HepG2 (cell line): ENCODE results near the gene APOC1. TPM values are rescaled to one million over a fixed set of nuclear protein-coding genes. Genes with fewer than 3 reads are reported as not detected.

Experiments used
- BHLHE40 ChIP-seq: IDR thresholded peaks from 2 replicates; pipeline ENCODE4 v1.6.1; 2011; ENCODE audit warnings: low read length, improper control_type of control experiment
- ESRRA ChIP-seq: sonication (generic); formaldehyde crosslinking; IDR thresholded peaks from 2 replicates; pipeline ENCODE4 v1.5.1; 2020; ENCODE audit warnings: mild to moderate bottlenecking, low read depth, missing genetic modification reagents
- FOSL2 ChIP-seq: sonication (generic); formaldehyde crosslinking; IDR thresholded peaks from 2 replicates; pipeline ENCODE4 v1.4.0; 2020; ENCODE audit warnings: missing genetic modification reagents
- FOXP1 ChIP-seq, 2 experiments: fragments of 450-650 bp in 1 of 2; IDR thresholded peaks; 2 replicates each; pipeline ENCODE4 v1.6.1; 2017 to 2018; ENCODE audit warnings: antibody characterized with exemption in 1 of 2
- POLR2A ChIP-seq, 2 experiments: IDR thresholded peaks; 2 replicates each; pipeline ENCODE4 v1.6.1; 2011; ENCODE audit warnings: low read depth in 2 of 2, low read length in 2 of 2, mild to moderate bottlenecking in 1 of 2, moderate library complexity in 1 of 2; ENCODE audit not compliant: insufficient read depth in 1 of 2
- RFXAP ChIP-seq: sonication (generic); formaldehyde crosslinking; IDR thresholded peaks from 2 replicates; pipeline ENCODE4 v1.4.0; 2020; ENCODE audit warnings: missing genetic modification reagents, borderline replicate concordance
- ZNF12 ChIP-seq: sonication (generic); formaldehyde crosslinking; IDR thresholded peaks from 2 replicates; pipeline ENCODE4 v1.5.0; 2020; ENCODE audit warnings: missing genetic modification reagents
- ZNF205 ChIP-seq: IDR thresholded peaks from 2 replicates; pipeline ENCODE4 v1.6.1; 2018; ENCODE audit warnings: missing biosample characterization, missing genetic modification reagents
- ZNF232 ChIP-seq: sonication (generic); formaldehyde crosslinking; IDR thresholded peaks from 2 replicates; pipeline ENCODE4 v1.4.0; 2020; ENCODE audit warnings: missing genetic modification reagents, borderline replicate concordance
- ZNF549 ChIP-seq: sonication (generic); formaldehyde crosslinking; IDR thresholded peaks from 2 replicates; pipeline ENCODE4 v1.5.0; 2020; ENCODE audit warnings: missing genetic modification reagents
- ZNF607 ChIP-seq: sonication (generic); formaldehyde crosslinking; IDR thresholded peaks from 2 replicates; pipeline ENCODE4 v1.5.1; 2020; ENCODE audit warnings: missing genetic modification reagents, mild to moderate bottlenecking, borderline replicate concordance
- ZNF720 ChIP-seq: sonication (generic); formaldehyde crosslinking; IDR thresholded peaks from 2 replicates; pipeline ENCODE4 v1.4.0; 2020; ENCODE audit warnings: missing genetic modification reagents
- polyA plus RNA-seq, 8 experiments: library from polyadenylated mRNA; depleted of rRNA in 3 of 8; stranded (reverse) in 7 of 8; unstranded in 1 of 8; fragments of >200 nt; fragmentation: Illumina TruSeq in 4 of 8; extraction: Trizol in 4 of 8; gene quantifications; 2 replicates each; pipeline versions ENCODE4 v1.2.1 to v1.2.3, GENCODE V29; 2011 to 2016; ENCODE audit warnings: low read depth in 4 of 8, missing spikeins in 1 of 8, mixed read lengths in 1 of 8; ENCODE audit not compliant: insufficient read depth in 1 of 8
- total RNA-seq, 5 experiments: library from RNA; depleted of rRNA; stranded (reverse); fragments of >200 nt; fragmentation: Illumina TruSeq; extraction: Trizol; gene quantifications; 2 replicates each; pipeline ENCODE4 v1.2.3, GENCODE V29; 2016; ENCODE audit warnings: low read depth in 1 of 5
- TF ChIP-seq, protein P1 (sequence below): sonication (generic); formaldehyde crosslinking; conservative IDR thresholded peaks from 2 replicates; pipeline ENCODE4 v1.8.0; 2022; ENCODE audit warnings: low read depth, missing genetic modification reagents
- TF ChIP-seq, protein P2 (sequence below): sonication (generic); formaldehyde crosslinking; IDR thresholded peaks from 2 replicates; pipeline ENCODE4 v1.4.0; 2020; ENCODE audit warnings: missing genetic modification reagents, low read depth, mild to moderate bottlenecking, borderline replicate concordance
- TF ChIP-seq, protein P3 (sequence below): IDR thresholded peaks from 2 replicates; pipeline ENCODE4 v1.6.1; 2018; ENCODE audit warnings: missing genetic modification reagents, mild to moderate bottlenecking, missing compliant biosample characterization
- TF ChIP-seq, protein P4 (sequence below): IDR thresholded peaks from 2 replicates; pipeline ENCODE4 v1.6.1; 2016; ENCODE audit warnings: missing compliant biosample characterization, missing genetic modification reagents, borderline replicate concordance
- TF ChIP-seq, protein P5 (sequence below): sonication (generic); formaldehyde crosslinking; IDR thresholded peaks from 2 replicates; pipeline ENCODE4 v1.9.0; 2022; ENCODE audit warnings: missing genetic modification reagents, mild to moderate bottlenecking, borderline replicate concordance
- TF ChIP-seq, protein P6 (sequence below): IDR thresholded peaks from 2 replicates; pipeline ENCODE4 v1.6.1; 2016
- TF ChIP-seq, protein P7 (sequence below): sonication (generic); formaldehyde crosslinking; conservative IDR thresholded peaks from 2 replicates; pipeline ENCODE4 v1.8.0; 2022; ENCODE audit warnings: mild to moderate bottlenecking, moderate library complexity, missing genetic modification reagents

The APOC1 gene
- total and polyA plus RNA-seq, 2 of the 13 experiments (the other 11 are each of a cell fraction or from before 2014, with no cell fraction given) = 600 to 1,235 TPM

DNA sequence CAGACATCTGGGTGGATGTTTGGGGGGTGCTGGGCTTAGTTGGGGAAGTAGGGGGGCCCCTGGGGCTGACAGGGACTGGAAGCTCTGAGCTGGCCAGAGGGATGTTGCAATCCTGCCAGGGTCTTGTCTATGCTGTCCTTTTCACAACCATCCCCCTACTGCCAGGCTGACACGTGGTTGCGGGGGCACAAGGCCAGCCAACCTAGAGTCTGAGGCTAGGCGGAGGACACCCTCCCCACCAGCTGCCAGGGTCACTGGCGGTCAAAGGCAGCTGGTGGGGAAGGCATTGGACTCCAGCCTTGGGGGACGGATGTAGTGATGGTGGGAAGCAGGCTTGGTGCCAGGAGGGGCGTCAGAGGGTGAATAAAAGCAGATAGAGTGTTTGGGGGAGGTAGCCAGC lies 1.6 kb upstream of the APOC1 start (continued):
- TF ChIP-seq, protein P1, sequence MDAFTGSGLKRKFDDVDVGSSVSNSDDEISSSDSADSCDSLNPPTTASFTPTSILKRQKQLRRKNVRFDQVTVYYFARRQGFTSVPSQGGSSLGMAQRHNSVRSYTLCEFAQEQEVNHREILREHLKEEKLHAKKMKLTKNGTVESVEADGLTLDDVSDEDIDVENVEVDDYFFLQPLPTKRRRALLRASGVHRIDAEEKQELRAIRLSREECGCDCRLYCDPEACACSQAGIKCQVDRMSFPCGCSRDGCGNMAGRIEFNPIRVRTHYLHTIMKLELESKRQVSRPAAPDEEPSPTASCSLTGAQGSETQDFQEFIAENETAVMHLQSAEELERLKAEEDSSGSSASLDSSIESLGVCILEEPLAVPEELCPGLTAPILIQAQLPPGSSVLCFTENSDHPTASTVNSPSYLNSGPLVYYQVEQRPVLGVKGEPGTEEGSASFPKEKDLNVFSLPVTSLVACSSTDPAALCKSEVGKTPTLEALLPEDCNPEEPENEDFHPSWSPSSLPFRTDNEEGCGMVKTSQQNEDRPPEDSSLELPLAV (CRISPR knock-in tag) = no peak
- TF ChIP-seq ZNF232 (CRISPR knock-in tag) = 0 out of 2 replicates have a peak, but pooled peaks have one; percentile 13
- TF ChIP-seq, protein P2, sequence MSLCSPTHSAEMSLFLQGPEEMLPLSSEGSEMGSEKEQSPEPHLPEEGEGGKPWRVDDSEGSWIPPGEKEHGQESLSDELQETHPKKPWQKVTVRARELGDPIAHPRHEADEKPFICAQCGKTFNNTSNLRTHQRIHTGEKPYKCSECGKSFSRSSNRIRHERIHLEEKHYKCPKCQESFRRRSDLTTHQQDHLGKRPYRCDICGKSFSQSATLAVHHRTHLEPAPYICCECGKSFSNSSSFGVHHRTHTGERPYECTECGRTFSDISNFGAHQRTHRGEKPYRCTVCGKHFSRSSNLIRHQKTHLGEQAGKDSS (CRISPR knock-in tag) = peak; percentile 37; the same call in 1 of the 2 replicates
- TF ChIP-seq ZNF549 (CRISPR knock-in tag) = no peak
- TF ChIP-seq ZNF720 (CRISPR knock-in tag) = no peak
- TF ChIP-seq BHLHE40 = no peak
- 0 out of 4 replicates have a peak, but pooled peaks of 1 of the 2 experiments have one; percentile 31 for TF ChIP-seq POLR2A (IDR thresholded peaks at IDR 0.05; ENCODE audit: insufficient read depth in 1 of 2, low read depth in 2 of 2, low read length in 2 of 2)
- TF ChIP-seq, protein P3, sequence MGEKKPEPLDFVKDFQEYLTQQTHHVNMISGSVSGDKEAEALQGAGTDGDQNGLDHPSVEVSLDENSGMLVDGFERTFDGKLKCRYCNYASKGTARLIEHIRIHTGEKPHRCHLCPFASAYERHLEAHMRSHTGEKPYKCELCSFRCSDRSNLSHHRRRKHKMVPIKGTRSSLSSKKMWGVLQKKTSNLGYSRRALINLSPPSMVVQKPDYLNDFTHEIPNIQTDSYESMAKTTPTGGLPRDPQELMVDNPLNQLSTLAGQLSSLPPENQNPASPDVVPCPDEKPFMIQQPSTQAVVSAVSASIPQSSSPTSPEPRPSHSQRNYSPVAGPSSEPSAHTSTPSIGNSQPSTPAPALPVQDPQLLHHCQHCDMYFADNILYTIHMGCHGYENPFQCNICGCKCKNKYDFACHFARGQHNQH (CRISPR knock-in tag) = peak; percentile 77
- peak; percentile 14; the same call in 1 of the 2 replicates for TF ChIP-seq ZNF12
- TF ChIP-seq, protein P4, sequence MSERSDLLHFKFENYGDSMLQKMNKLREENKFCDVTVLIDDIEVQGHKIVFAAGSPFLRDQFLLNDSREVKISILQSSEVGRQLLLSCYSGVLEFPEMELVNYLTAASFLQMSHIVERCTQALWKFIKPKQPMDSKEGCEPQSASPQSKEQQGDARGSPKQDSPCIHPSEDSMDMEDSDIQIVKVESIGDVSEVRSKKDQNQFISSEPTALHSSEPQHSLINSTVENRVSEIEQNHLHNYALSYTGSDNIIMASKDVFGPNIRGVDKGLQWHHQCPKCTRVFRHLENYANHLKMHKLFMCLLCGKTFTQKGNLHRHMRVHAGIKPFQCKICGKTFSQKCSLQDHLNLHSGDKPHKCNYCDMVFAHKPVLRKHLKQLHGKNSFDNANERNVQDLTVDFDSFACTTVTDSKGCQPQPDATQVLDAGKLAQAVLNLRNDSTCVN (CRISPR knock-in tag) = 0 out of 2 replicates have a peak, but pooled peaks have one; percentile 48
- TF ChIP-seq, protein P5, sequence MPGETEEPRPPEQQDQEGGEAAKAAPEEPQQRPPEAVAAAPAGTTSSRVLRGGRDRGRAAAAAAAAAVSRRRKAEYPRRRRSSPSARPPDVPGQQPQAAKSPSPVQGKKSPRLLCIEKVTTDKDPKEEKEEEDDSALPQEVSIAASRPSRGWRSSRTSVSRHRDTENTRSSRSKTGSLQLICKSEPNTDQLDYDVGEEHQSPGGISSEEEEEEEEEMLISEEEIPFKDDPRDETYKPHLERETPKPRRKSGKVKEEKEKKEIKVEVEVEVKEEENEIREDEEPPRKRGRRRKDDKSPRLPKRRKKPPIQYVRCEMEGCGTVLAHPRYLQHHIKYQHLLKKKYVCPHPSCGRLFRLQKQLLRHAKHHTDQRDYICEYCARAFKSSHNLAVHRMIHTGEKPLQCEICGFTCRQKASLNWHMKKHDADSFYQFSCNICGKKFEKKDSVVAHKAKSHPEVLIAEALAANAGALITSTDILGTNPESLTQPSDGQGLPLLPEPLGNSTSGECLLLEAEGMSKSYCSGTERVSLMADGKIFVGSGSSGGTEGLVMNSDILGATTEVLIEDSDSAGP = peak; percentile 33; the same call in 1 of the 2 replicates
- 0 out of 2 replicates have a peak, but pooled peaks have one; percentile 43 for TF ChIP-seq ZNF205 (CRISPR knock-in tag)
- peak; percentile 83; the same call in 1 of the 2 replicates for TF ChIP-seq RFXAP
- peak; percentile 78; the same call in 1 of the 2 replicates for TF ChIP-seq ESRRA
- TF ChIP-seq, protein P6, sequence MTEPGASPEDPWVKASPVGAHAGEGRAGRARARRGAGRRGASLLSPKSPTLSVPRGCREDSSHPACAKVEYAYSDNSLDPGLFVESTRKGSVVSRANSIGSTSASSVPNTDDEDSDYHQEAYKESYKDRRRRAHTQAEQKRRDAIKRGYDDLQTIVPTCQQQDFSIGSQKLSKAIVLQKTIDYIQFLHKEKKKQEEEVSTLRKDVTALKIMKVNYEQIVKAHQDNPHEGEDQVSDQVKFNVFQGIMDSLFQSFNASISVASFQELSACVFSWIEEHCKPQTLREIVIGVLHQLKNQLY (CRISPR knock-in tag) = peak; percentile 82; the same call in 1 of the 2 replicates
- TF ChIP-seq, protein P7, sequence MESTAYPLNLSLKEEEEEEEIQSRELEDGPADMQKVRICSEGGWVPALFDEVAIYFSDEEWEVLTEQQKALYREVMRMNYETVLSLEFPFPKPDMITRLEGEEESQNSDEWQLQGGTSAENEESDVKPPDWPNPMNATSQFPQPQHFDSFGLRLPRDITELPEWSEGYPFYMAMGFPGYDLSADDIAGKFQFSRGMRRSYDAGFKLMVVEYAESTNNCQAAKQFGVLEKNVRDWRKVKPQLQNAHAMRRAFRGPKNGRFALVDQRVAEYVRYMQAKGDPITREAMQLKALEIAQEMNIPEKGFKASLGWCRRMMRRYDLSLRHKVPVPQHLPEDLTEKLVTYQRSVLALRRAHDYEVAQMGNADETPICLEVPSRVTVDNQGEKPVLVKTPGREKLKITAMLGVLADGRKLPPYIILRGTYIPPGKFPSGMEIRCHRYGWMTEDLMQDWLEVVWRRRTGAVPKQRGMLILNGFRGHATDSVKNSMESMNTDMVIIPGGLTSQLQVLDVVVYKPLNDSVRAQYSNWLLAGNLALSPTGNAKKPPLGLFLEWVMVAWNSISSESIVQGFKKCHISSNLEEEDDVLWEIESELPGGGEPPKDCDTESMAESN (CRISPR knock-in tag) = no peak
- peak; percentile 89 for TF ChIP-seq FOSL2
- no peak for TF ChIP-seq ZNF607 (CRISPR knock-in tag)
- no peak for TF ChIP-seq FOXP1 (IDR thresholded peaks at IDR 0.05)
- peak; percentile 65 for TF ChIP-seq FOXP1 (CRISPR knock-in tag; IDR thresholded peaks at IDR 0.05)
